ENCODE measurements around the gene DHFR2.
"Not testable (repeated sequence)": the region's sequence is repeated elsewhere in the genome, so short reads cannot be mapped to it uniquely, and the experiment has no call there.

DHFR2 gene

DNA sequence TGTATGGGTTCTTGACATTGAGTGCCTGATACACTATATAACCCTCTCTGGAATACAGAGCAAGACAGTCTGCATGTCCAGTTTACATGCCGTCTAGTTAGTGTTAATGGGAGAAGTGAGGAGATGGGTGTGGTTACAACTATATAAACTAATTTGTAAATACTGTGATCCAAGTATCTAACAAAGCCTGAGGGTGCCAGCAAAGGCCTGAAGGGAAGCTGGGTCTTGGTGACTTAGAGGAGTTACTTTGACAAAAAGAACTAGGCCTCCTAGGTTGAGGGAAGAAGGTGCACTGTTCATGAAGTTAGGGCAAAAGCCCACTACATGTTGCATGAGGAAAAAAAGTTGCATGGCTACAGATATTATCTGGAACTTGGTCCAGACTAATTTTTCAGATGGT, 2.4 kb upstream of the DHFR2 start:
- DNase-seq (ENCODE audit: low spot score): no peak

GRCh38 chr3:94064243-94064860, 1.6 kb upstream of the DHFR2 start:
- no peak for DNase-seq (ENCODE audit: low spot score)

DNA sequence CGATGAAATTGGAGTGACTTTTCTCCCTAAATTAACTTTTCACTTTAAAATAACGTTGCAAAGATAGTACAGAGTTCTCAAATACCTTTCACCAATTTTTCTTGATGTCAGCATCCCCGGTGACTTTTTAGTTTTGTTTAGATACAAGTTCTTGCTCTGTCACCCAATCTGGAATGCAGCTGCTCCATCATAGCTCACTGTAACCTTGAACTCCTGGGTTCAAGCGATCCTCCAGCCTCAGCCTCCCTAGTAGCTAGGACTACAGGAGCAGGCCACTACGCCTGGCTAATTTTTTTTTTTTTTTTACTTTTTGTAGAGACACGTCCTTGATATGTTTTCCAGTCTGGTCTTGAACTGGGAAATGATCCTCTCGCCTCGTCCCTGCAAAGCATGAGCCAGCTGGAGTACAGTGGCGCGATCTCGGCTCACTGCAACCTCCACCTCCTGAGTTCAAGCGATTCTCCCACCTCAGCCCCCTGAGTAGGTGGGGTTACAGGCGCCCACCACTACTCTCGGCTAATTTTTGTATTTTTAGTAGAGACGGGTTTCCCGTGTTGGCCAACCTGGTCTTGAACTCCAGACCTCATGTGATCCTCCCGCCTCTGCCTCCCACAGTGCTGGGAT, 892 bp upstream of the DHFR2 start:
- no peak for DNase-seq (ENCODE audit: low spot score)

- no peak for DNase-seq (ENCODE audit: low spot score)
Observed at GRCh38 chr3:94061297-94061696, 1.4 kb downstream of the DHFR2 start.

GRCh38 chr3:94050546-94050945, 12.2 kb downstream of the DHFR2 start:
- no peak for DNase-seq (ENCODE audit: low spot score)

GRCh38 chr3:94049267-94049666, 13.4 kb downstream of the DHFR2 start:
- no peak for DNase-seq (ENCODE audit: low spot score)

DNA sequence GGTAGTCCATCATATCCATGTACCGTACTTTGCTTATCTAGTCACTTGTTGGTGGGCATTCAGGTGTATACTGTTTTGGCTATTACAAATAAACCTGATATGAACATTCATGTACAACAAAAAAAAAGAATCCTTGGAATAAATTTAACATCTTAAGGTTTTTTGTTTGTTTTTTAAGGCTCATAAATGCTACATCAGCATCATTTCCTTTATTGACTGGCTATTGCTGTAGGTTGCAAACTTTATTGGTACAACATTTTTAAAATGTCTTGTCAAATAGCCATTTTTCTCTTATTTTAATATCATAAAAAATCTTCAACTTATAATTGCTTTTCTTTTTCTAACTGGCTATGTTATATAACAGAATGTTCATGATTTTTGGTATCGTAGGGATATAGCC, 16.2 kb downstream of the DHFR2 start:
- no peak for DNase-seq (ENCODE audit: low spot score)

DNA sequence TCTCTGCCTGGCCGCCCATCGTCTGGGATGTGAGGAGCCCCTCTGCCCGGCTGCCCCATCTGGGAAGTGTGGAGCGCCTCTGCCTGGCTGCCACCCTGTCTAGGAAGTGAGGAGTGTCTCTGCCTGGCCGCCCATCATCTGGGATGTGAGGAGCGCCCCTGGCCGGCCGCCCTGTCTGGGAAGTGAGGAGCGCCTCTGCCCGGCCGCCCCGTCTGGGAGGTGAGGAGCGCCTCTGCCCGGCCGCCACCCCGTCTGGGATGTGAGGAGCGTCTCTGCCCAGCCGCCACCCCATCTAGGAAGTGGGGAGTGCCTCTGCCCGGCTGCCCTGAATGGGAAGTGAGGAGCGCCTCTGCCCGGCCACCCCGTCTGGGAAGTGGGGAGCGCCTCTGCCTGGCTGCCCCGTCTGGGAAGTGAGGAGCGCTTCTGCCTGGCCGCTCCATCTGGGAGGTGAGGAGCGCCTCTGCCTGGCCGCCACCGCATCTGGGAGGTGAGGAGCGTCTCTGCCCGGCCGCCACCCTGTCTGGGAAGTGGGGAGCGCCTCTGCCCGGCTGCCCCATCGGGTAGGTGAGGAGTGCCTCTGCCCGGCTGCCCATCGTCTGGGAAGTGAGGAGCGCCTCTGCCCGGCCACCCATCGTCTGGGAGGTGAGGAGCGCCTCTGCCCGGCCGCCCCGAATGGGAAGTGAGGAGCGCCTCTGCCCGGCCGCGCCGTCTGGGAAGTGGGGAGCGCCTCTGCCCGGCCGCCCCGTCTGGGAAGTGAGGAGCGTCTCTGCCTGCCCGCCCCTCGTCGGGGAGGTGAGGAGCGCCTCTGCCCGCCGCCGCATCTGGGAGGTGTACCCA, 18.4 kb downstream of the DHFR2 start:
- DNase-seq (ENCODE audit: low spot score): not testable (repeated sequence)

DNA sequence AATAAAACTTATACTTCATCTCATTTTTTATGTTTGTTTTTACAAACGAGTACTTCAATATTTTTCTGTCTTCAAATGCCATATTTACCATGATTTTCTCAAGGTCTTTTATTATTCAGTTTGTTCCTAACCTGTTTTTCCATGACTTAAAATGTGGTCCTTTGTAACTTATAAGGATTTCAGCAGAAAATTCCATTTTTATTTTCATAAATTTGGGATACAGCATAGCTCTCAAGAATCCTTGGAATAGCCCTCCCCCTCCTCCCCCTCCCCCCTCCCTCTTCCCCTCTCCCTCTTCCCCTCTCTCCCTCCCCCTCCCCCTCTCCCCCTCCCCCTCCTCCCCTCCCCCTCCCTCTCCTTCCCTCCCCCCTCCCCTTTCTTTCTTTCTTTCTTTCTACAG, 19.4 kb downstream of the DHFR2 start:
- no peak for DNase-seq (ENCODE audit: low spot score)

DNA sequence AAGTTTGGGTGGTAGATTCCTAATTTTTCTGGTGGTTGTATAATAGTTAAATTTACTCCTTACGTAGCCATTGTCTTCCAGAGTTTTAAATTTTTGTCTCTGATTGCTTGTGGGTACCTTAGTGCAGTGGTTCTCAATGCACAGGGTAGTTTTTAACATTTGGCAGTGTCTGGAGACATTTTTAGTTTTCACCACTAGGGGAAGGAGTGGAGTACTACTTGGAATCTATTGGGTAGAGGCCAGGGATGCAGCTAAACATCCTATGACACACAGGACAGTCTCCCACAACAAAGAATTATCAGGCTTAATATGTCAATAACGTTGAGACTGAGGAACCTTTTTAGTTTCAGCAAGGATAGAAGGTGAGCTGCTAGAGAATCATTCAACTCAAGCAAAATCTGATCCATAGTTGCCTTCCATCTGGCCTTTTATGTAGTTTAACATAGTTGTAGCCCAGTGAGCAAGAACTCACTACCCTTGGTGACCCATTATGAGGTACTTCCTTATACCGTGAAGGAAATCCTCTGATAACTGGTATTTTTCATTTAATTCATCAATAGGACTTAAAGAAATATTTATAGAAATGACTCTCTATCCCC, 25.7 kb downstream of the DHFR2 start:
- DNase-seq (ENCODE audit: low spot score): peak; percentile 56

DNA sequence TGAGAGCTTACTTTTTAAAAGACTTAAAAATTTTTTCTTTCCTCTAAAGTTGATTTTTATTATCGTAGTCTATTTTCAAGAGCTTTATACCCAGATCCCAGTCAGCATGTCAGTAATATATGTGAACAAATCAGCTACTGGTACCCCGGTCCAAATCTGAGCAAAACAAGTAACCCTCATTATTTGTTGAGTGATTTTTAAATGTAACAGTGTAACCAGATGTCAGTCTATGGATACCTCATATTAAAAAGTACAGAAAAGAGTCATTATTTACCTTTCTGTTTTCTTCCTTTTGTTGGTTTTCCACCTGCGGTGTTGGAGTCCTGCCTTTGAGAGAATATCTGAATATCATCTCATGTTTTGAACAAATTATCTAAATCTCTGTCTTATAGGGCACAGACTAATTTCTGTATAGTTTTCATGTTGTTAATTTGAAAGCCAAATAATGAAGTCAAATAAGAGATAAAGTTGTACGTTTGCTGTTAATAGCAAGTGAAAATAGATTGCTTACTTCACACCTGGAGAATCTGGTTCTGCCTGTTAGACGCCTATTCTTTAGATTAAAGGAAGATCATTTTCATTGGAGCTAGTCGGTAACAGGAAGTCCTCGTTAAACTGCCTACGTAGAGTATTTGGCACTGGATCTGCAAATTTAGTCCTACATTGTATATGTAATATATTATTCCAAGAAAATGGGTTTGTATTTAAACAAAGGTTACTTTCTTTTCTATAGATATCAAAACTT, 34.5 kb downstream of the DHFR2 start, which contains the start of gene STX19:
Gene STX19, minus strand, starts transcription at position 505 of the 745 bp plus-strand sequence. CDS start 13,328 bp downstream, outside the sequence.
- DNase-seq (ENCODE audit: low spot score): no peak

- no peak for DNase-seq (ENCODE audit: low spot score)
Observed at GRCh38 chr3:94026623-94027022, 36.1 kb downstream of the DHFR2 start.

- peak; percentile 29 for DNase-seq (ENCODE audit: low spot score)
Observed at GRCh38 chr3:94024385-94024784, 38.3 kb downstream of the DHFR2 start.

- DNase-seq (ENCODE audit: low spot score): no peak
Observed at GRCh38 chr3:94020293-94020692, 42.4 kb downstream of the DHFR2 start.

DNA sequence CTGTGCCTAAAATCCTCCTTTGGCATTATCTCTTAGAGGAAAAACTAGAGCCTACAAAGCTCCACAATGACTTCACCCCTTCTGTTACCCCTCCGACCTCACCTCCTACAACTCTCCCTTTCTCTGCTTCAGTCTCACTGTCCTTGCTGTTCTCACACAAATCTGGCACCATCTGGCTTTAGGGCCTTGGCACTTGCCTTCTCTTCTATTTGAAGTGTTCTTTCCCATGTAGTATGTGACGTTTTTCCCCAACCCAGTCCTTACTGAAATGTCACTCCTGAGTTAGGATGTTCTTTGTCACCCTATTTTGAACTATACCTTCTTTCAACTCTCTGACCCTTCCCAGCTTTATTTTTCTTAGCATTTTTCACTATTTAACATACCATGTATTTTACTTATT, 43.1 kb downstream of the DHFR2 start:
- no peak for DNase-seq (ENCODE audit: low spot score)

- no peak for DNase-seq (ENCODE audit: low spot score)
Observed at GRCh38 chr3:94015025-94015424, 47.7 kb downstream of the DHFR2 start.

DNA sequence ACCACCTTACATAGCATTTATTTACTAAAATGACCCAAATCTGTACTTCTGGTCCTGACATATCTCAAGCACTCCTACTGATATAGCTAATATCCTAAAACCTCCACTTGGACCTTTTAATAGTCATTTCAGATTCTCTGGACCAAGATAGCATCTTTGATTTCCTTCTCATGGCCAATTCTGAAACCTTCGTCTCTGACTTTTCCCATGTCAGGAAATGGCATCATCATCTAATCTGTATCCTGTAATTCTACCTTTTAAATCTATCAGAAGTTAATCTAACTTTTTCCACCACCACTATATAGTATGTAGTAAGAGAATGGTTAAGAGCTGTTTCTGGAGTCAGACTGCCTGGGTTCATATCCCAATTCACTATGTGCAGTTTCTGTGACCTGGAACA, 50.5 kb downstream of the DHFR2 start:
- no peak for DNase-seq (ENCODE audit: low spot score)

GRCh38 chr3:94011233-94011711, 51.4 kb downstream of the DHFR2 start:
- DNase-seq (ENCODE audit: low spot score): no peak

DNA sequence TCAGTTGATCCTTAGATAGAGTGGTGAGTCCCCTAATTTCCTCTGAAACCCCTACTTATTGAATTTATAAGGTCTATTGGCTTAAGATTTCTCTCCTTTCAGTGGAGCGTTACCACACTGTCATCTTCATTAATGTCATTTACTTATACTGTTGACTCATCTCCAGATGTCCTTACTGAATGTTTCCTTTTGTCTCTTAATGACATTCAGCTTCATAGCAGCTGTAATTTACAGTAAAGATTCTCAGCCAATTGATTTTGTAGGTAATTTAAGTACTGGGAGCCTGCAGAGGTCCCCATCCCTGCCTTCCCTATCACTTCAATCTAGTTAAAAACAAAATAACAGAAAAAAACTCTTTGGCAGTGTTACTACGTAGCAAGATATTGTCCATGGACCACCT, 53.1 kb downstream of the DHFR2 start:
- no peak for DNase-seq (ENCODE audit: low spot score)

DNA sequence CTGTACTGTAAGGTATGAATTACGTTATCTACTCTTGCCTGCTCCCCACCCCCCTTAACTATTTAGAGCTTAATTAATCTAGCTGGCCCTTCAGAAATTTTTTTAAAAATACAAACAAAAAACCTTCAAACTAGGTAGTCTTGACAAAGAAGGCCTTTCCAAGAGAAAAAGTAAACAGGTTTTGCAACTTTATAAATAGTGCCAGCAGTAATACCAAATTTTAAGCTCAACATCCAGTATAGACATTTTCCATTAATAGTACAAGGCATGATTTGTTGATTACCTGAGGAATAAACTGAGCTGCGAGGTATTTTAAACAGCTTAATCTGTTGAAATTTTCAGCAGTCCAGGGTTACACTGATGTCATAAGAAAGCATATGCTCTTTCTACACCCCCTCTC, 54.5 kb downstream of the DHFR2 start:
- DNase-seq (ENCODE audit: low spot score): no peak

Measured in AG20443 (cell line).